Dedifferentiated amniotic fluid mesenchymal stem cell (primary cell): Measurements from ENCODE around the gene OR1N1.
"Not testable (repeated sequence)": the region's sequence is repeated elsewhere in the genome, so short reads cannot be mapped to it uniquely, and the experiment has no call there.

ENCODE experiments used
- DNase-seq: peaks from one replicate; pipeline ENCODE4 v3.0.0-alpha.2; 2016; ENCODE audit errors: extremely low spot score

The OR1N1 gene, protein sequence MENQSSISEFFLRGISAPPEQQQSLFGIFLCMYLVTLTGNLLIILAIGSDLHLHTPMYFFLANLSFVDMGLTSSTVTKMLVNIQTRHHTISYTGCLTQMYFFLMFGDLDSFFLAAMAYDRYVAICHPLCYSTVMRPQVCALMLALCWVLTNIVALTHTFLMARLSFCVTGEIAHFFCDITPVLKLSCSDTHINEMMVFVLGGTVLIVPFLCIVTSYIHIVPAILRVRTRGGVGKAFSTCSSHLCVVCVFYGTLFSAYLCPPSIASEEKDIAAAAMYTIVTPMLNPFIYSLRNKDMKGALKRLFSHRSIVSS

DNA sequence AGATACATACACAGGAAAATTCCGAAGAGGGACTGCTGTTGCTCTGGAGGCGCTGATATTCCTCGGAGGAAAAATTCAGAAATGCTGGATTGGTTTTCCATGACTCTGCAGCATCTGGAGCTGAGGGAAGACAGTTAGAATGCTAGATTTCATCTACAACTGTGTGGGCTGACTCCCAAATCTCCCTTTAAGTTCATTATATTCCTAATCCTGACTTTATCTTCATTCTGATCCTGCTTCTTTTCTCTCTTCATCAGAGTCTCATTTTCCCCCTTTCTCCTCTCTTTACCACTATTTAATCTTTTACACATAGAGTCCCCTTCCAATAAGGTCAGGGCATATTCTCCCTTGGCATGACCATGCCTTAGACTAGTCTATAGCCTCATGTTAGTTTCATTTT, at the start of gene OR1N1:
Gene OR1N1, minus strand, starts transcription at position 101 of the 400 bp plus-strand sequence. Its CDS starts 0 bp downstream, at position 101.
- DNase-seq: no peak

DNA sequence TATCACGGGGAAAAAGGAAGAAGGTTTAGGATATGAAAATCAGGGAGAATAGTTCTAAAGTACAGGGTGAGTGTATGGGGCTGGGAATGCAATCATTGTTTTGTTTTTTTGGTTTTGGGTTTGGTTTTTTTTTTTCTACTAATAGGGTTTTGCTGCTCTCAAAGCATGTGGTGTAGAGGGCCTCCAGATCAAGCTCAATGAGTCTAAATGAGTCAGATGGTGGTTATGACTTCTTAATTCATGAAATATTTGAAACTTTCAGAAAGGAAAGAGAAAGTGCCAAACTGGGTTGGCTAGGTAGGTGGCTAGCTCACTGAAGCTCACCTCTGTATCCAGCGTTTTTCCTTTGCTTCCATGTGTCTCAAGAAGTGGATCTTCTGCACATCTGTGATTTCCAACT, 45.4 kb upstream of the OR1N1 start:
- peak; percentile 12 for DNase-seq

DNA sequence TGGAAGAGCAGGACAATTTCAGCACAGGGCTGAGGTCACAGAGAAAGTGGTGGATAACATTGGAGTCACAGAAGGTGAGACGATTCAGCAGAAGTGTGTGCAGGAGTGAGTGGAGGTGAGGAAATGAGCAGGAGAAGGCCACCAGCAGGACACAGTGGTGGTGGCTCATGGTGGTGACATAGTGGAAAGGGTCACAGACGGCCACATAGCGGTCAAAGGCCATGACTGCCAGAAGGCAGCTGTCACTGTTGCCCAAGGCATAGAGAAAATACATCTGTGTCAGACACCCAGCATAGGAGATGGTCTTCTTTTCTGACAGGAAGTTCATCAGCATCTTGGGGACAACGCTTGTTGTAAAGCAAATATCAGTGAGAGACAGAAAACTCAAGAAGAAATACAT, 40.8 kb upstream of the OR1N1 start:
- DNase-seq: peak; percentile 5

DNA sequence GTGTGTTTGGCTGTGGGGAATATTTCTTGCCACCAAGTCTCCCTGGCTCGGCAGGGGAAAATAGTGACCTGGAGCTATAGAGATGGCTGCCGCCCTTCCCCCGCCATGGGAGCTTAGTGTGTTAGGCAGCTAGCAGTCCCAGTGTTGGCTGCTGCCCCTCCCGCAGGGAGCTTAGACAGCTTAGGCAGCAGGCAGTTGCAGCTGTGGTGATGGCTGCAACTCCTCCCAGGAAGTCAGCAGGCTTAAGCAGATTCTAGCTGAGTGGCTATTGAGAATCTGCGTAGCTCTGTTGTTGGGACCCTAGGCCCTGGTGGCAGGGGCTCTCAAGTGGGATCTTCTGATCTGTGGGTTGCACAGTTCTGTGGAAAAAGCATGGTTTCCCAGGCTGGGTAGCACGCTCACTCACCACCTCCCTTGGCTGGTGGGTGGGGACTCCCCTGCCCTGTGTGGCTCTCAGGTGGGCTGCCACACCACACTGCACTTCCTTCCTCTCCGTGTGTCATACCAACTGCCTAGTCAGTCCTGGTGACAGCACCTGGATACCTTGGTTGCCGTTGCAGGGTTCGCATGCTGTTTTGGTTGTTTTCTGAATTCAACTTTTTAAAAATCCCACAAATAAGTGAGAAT, 35.2 kb upstream of the OR1N1 start:
- DNase-seq: peak; percentile 14

DNA sequence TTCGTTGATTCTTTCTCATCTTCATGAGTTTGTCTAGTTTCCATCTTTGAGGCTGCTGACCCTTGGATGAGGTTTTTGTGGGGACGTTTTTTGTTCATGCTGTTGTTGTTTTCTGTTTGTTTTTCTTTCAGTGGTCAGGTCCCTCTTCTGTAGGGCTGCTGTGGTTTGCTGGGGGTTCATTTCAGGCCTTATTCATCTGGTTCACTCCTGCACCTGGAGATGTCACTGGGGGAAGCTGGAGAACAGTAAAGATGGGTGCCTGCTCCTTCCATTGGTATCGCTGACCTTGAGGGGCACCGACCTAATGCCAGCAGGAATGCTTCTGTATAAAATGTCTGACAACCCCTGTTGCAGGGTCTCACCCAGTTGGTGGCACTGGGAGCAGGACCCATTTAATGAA, 34.4 kb upstream of the OR1N1 start:
- DNase-seq: no peak

DNA sequence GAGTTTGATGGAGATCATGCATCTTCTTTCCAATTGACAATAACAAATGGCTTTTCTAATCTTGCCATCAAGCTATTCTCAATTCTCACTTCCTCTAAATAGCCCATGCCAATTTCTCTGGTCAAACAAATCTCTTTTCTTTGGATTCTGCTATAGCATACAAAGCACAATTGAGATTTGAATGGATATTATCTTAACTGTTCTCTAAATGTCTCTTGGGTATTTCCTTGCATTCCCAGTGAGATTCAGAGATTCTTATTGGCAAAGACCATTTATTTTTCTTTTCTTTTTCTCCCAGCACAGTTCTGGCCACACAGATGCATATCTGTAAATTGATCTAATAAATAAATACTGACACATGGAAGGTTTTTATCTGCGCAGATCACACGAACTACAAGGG, 25.7 kb upstream of the OR1N1 start, which contains the start of gene OR1N2:
Gene OR1N2, plus strand, starts transcription at position 301 of the 400 bp plus-strand sequence. CDS start 100 bp downstream, outside the sequence.
- DNase-seq: no peak

DNA sequence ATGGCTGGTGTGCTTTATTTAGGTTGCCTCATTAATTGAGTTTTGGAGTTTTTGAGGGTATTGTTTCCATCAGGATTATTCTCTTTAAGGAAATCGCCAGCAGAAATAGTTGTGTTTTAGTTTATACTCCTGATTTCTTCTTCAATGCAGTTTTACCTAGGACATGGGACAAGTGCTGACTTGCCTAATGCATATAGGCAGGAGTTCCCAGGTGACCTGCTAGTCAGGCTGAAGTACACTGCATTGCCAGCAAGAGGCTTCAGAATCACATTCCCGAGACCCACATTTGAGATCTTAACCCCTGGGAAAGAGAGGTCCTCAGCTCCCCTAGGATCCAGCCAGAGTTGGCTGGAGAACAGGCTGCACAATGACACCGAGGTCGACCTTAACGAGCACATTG, 24.3 kb upstream of the OR1N1 start:
- no peak for DNase-seq

DNA sequence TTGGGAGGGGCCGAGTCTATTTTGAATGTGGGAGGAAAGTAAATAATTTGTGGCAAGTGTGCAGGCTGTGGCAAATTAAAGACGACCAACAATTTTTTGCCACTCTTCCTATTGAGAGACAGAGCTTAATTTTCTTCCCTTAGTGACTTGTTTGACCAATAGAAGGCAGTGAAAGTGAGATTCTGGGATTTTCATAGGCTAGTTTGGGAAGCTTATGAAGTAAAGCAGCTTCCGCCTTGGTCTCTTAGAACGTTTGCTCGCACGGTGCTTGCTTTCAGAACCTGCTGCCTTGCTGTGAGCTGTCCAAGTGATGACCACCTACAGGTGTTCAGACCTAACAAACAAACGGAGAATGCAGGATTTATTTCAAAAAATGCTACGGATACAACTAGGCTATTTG, 19.1 kb upstream of the OR1N1 start:
- no peak for DNase-seq

DNA sequence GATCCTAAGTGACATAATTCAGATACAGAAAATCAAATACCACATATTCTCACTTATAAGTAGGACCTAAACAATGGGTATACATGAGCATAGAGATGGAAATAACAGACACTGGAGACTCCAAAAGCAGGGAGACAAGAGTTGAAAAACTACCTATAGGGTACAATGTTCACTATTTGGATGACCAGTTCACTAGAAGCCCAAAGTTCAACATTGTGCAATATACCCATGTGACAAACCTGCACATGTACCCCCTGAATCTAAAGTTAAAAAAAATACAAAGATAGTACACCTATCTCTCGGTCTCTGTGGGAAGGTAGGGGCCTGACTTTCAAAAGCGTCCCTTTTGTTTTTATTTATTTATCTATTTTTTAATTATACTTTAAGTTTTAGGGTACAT, 11.7 kb upstream of the OR1N1 start:
- no peak for DNase-seq

DNA sequence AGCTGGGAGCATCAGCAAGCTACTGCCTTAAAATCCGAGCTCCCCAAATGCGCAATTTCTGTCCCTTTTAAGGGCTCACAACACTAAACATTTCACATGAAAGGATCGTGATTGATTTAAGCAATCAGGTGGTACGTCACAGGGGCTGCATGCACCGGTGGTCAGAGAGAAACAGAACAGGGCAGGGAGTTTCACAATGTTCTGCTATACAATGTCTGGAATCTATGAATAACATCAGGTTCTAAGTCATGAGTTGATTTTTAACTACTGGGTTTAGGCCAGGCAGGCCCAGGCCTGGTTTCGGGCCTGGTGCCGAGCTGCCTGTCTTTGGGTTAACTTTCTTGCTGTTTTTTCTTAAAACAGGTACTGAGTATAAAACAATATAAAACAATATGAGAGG, 10.0 kb upstream of the OR1N1 start:
- not testable (repeated sequence) for DNase-seq

DNA sequence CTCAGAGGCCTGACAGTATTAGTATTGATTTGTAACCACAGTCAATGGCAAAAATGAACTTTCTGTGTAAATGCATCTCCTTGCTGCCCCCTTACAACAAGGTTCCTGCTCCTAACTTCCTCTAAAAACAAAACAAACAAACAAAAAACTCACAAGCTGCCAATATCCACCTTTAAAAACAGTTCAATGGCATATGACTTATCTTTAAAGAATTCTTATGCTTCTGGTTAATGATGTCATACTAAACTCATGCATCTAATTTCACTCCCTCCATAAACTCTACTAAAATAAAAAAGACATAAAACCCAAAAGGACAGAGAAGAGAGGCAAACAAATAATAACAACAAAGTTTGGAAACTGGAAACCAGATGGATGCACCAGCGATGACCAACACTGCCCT, 9.0 kb upstream of the OR1N1 start:
- no peak for DNase-seq

DNA sequence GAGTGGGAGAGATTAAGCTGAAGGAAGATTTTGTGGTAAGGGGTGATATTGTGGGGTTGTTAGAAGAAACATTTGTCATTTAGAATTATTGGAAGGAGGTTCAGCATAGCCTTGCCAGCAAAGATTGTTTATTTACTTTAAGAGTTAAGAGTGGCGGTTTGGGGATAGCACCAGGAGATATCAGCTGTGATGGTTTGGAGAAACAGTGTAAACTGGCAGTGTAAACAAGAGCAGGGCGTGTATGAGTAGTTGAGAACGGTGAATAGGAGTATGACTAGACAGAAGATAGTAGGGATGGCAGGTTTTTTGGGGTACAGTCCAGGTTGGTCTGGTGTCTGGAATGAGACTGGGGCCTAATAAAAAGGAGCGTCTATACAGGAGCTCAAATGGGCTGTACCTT, 4.1 kb upstream of the OR1N1 start:
- DNase-seq: not testable (repeated sequence)

DNA sequence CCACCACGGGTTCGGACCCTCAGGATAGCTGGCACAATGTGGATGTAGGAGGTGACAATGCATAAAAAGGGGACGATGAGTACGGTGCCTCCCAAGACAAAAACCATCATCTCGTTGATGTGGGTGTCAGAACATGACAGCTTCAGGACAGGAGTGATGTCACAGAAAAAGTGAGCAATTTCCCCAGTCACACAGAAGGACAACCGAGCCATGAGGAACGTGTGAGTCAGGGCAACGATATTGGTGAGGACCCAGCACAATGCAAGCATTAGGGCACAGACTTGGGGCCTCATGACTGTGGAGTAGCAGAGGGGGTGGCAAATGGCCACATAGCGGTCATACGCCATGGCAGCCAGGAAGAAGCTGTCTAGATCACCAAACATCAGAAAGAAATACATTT, 491 bp downstream of the OR1N1 start:
- no peak for DNase-seq

DNA sequence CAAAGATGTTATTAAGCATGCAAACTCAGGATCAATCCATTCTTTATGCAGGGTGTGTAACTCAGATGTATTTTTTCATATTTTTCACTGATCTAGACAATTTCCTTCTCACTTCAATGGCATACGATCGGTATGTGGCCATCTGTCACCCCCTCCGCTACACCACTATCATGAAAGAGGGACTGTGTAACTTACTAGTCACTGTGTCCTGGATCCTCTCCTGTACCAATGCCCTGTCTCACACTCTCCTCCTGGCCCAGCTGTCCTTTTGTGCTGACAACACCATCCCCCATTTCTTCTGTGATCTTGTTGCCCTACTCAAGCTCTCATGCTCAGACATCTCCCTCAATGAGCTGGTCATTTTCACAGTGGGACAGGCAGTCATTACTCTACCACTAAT, 7.7 kb downstream of the OR1N1 start:
- no peak for DNase-seq

DNA sequence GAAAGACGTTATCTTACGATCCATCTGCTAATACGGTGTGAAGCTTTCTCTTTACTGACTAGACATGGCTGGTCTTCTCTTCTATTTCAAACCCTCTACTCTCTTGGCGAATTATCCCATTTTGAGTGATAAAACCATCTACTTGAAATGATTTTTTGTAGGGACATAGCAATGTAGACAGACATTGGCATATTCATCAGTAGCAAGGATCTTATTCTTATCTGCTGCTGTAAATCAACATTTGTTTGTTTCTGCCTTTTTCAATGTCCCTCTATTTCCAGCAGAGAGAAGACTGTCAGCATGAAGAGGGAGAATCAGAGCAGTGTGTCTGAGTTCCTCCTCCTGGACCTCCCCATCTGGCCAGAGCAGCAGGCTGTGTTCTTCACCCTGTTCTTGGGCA, 8.3 kb downstream of the OR1N1 start, which contains the start of gene OR1J4:
Gene OR1J4, plus strand, starts transcription at position 301 of the 400 bp plus-strand sequence. Its CDS starts 0 bp downstream, at position 301.
- DNase-seq: no peak

DNA sequence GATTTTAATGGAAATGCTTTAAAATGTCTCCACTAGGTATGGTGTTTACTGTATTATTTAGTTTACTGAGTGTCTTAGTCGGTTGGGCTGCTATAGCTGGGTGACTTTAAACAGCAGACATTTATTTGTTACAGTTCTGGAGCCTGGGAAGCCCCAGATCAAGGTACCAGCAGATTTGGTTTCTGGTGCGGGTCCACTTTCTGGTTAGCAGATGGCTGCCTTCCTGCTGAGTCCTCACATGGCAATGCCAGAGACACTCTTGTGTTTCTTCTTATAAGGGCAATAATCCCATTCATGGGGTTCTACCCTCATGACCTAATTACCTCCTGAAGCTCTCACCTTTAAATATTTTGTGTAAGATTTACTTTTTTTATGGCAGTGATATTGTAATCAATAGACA, 8.9 kb downstream of the OR1N1 start:
- no peak for DNase-seq

DNA sequence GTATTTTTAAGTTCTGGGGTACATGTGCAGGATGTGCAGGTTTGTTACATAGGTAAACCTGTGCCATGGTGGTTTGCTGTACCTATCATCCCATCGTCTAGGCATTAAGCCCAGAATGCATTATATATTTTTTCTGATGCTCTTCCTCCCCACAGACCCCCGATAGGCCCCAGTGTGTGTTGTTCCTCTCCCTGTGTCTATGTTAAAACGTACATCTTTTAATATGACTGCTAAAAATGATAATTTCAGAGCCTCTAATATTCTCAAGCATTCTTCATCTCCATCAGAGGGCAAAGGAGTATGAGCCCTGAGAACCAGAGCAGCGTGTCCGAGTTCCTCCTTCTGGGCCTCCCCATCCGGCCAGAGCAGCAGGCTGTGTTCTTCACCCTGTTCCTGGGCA, 16.6 kb downstream of the OR1N1 start, which contains the start of gene OR1J2:
Gene OR1J2, plus strand, starts transcription at position 301 of the 400 bp plus-strand sequence. Its CDS starts 0 bp downstream, at position 301.
- no peak for DNase-seq

DNA sequence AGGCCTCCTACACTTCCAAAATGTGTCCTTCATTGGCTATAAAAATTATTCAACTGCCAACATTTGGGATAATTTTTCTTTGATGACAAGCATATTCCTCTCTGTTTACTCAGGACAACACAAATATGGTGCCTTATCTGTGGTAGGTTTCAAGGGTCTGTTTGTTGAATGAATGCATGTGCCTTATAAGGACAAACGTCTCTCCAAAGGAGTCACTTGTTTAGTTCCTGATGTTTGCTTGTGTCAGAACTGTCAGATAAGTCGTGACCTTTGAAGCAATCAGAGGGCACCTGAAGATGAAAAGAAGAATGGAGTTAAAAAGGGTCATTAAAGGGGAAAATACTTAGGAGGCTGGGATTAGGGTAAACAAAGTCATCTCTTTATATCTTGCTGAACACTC, 20.1 kb downstream of the OR1N1 start:
- DNase-seq: no peak

DNA sequence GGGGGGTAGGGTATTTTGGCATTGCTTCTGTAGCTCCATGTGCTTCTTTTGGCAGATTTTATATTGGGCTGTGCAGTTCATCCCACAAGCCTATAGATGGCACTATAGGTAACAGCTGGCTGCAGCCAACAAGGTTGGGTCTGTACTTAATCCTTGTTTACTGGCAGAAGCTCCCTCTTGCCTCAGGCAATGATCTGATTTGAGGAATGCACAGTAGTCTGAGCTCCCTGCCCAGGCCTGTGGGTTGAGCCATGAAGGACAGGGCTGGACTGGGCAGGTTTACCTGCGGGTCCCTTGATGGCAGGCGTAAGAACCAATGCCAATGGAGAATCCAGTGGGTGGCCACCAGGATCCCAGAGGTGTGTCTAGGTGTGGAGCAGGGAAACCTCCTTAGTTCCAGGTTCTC, 28.2 kb downstream of the OR1N1 start:
- DNase-seq: peak; percentile 20

DNA sequence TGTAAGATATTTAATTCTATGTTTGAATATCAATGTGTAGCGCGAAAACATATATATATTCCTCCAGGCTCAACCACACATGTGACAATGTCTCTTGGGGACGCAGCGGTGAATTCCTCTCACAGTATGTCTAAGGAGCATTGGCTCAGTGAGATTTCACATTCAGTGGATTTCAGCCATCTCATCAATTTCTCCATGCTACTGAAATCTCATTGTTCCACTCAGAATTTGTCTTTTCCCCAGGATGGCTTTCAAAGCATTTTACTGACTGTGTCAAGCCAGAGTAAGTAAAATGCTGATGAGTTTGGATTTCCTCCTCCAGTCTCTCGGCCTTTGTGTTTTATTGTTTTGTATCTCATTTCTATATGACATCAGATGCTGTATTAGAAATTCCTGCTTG, 48.0 kb downstream of the OR1N1 start:
- no peak for DNase-seq

DNA sequence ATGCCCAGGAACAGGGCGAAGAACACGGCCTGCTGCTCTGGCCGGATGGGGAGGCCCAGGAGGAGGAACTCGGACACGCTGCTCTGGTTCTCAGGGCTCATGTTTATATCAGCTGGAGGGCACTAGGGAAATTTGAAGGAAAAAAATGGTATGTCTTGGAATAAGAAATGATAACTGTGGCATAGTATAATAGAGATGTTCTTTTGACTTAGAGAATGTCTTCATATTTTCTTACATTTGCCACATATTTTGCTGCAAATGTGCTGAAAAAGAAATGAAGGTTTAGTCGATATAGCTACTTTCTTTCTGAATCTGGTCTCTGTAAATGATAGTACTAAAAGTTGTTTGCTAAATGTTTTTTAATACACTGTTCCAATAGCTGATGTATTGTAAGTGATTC, 49.3 kb downstream of the OR1N1 start, which contains the start of gene OR1J1:
Gene OR1J1, minus strand, starts transcription at position 101 of the 400 bp plus-strand sequence. Its CDS starts 0 bp downstream, at position 101.
- DNase-seq: no peak

DNA sequence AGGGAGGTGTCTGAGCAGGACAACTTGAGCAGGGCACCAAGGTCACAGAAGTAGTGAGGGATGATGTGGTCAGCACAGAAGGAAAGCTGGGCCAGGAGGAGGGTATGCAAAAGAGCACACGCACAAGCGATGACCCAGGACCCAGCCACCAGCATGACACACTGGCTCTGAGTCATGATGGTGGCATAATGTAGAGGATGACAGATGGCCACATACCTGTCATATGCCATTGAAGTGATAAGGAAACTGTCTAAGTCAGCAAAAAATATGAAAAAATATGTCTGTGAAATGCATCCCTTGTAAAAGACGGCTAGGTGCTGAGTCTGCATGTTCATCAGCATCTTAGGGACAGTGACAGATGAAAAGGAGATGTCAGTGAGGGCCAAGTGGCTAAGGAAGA, 49.7 kb downstream of the OR1N1 start:
- no peak for DNase-seq
